ENCODE data around the gene KCTD4. TPM values are rescaled to one million over a fixed set of nuclear protein-coding genes. Genes with fewer than 3 reads are reported as not detected.

The KCTD4 gene
- total RNA-seq, 1 experiment from 2014 or later = not detected

DNA sequence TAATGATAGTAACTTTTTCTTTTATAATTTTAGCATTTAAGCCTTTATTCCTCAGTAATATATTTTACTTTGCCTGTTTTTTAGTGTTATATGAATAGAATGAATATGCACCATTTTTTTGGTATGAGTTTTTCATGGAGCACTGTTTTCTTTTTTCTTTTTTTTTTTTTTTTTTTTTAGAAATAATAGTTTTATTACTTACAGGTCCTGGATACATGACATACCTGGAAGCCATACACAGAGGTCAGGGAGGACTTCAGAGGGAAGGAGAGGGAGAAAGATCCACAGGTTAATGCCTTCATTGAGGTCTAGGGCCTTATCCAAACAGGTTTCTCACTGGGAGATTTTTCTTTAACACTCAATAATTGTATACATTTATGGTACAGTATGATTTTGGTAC lies 26.4 kb downstream of the KCTD4 start:
- Histone ChIP-seq H3K27me3 (no peaks in the 10 kb centered on the region), H3K4me1 (peaks cover 11% of the 10 kb centered on the region), H3K9me3 (replicated peaks) (peaks cover 4% of the 10 kb centered on the region), H3K27ac (no peak overlapping the region), H3K36me3 (peaks cover 7% of the 10 kb centered on the region; the same call in 1 of the 2 replicates), H3K4me3 (no peak overlapping the region)
- no peak for DNase-seq

- Histone ChIP-seq H3K36me3 (0 out of 2 replicates have a peak, but pooled peaks cover 7% of the 10 kb centered on the region), H3K4me1 (no peaks in the 10 kb centered on the region), H3K27ac (no peak overlapping the region), H3K4me3 (no peak overlapping the region), H3K9me3 (replicated peaks) (peaks cover 4% of the 10 kb centered on the region), H3K27me3 (no peaks in the 10 kb centered on the region)
- no peak for DNase-seq
Measured at GRCh38 chr13:45168555-45168930, 32.3 kb downstream of the KCTD4 start.

GRCh38 chr13:45167611-45168554 lies 33.0 kb downstream of the KCTD4 start:
- H3K27me3 ChIP-seq = no peaks in the 10 kb centered on the region
- peaks cover 4% of the 10 kb centered on the region for H3K9me3 ChIP-seq (replicated peaks)
- 0 out of 2 replicates have a peak, but pooled peaks cover 7% of the 10 kb centered on the region for H3K36me3 ChIP-seq
- no peak overlapping the region for H3K27ac ChIP-seq
- no peak for DNase-seq
- H3K4me3 ChIP-seq = no peak overlapping the region
- H3K4me1 ChIP-seq = no peaks in the 10 kb centered on the region

GRCh38 chr13:45166858-45167257 lies 34.0 kb downstream of the KCTD4 start:
- Histone ChIP-seq H3K4me1 (no peaks in the 10 kb centered on the region), H3K36me3 (0 out of 2 replicates have a peak, but pooled peaks cover 7% of the 10 kb centered on the region)

GRCh38 chr13:45162821-45163220 lies 38.0 kb downstream of the KCTD4 start:
- no peaks in the 10 kb centered on the region for H3K4me1 ChIP-seq
- H3K36me3 ChIP-seq = peaks cover 13% of the 10 kb centered on the region
- H3K27ac ChIP-seq = no peak overlapping the region
- H3K27me3 ChIP-seq = no peaks in the 10 kb centered on the region
- H3K9me3 ChIP-seq (replicated peaks) = no peaks in the 10 kb centered on the region
- H3K4me3 ChIP-seq = no peak overlapping the region
- no peak for DNase-seq

More at GRCh38 chr13:45166858-45167257, 34.0 kb downstream of the KCTD4 start:
- DNase-seq = no peak
- Histone ChIP-seq H3K27ac (no peak overlapping the region), H3K9me3 (replicated peaks) (no peaks in the 10 kb centered on the region; the same call in 1 of the 2 replicates), H3K4me3 (no peak overlapping the region), H3K27me3 (no peaks in the 10 kb centered on the region)

- no peak for DNase-seq
- Histone ChIP-seq H3K27ac (no peak overlapping the region), H3K9me3 (replicated peaks) (no peaks in the 10 kb centered on the region), H3K36me3 (peaks cover 13% of the 10 kb centered on the region), H3K4me1 (no peaks in the 10 kb centered on the region), H3K27me3 (no peaks in the 10 kb centered on the region), H3K4me3 (no peak overlapping the region)
Measured at GRCh38 chr13:45162194-45162593, 38.7 kb downstream of the KCTD4 start.

DNA sequence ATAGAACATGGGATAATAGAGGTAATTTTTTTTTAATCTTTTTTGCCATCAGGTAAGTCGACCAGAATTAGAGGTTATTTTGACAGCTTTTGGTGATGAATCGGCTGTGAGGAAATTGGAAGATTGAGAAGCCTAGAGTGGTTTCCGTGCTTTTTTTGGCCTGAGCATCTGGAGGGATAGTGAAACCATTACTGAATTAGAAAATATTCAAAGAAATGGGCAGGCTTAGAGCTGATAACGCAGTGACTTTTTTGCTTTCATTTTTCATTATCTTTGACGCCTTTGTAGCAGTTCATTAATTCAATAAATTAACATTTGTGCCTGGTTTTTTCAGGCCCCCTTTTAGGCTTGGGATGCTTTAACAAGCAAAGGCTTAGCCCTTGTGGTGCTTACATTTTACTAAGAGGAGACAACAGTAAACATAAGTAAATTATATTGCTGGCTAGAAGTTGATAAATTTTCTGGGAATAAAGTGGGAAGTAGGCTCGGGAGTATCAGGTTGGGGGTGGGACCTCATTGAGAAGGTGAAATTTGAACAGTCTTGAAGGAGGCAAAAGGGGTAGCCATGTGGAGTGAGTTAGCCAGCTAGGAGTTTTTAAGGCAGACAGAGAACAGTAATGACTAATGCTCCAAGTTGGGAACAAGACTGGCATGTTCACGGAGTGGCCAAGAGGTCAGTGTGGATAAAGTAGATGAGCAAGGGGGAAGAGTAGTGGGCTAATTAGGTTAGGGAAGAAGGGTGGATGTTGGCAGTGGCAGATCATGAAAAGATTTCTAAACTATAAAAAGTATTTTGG lies 44.1 kb downstream of the KCTD4 start:
- Histone ChIP-seq H3K27ac (no peak overlapping the region), H3K4me3 (no peak overlapping the region), H3K36me3 (peaks cover 21% of the 10 kb centered on the region), H3K4me1 (no peaks in the 10 kb centered on the region), H3K27me3 (no peaks in the 10 kb centered on the region), H3K9me3 (replicated peaks) (no peaks in the 10 kb centered on the region)
- no peak for DNase-seq

DNA sequence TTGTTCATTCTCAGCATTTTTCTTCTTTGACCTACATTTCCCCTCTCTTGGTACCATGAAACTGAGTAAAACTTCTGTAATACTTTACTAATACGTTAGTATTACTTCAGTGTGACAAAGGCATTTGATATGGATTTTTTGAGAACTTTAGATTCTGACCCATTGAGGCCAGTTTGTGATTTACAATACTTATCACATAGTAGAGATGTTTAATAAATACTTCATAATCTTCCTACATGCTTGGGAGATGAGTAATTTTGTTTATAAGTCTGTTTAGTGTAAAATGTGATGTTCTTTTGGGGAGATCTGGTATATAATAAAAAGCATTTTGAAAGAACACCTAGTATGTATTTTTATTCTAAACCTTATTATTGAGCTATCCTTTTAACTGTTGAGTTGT lies 50.9 kb downstream of the KCTD4 start:
- no peak overlapping the region for H3K4me3 ChIP-seq
- DNase-seq = no peak

DNA sequence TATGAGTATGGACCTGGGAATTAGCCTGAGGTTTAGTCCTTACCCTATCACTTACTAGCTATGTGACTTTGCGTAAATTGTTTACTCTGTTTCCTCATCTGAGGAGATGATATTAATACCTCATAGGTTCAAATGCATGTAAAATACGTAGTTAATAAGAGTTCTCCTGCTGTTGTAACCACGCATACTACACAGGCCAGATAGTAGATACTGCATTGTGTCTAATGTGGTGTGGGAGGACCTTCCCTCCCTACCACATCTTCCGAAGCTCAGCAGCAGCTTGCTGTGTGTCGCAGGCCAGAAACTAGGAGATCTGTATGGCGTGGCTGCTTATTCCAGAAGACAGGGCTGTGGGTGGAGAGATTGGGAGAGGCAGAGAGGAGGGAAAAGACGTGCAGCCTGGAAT lies 57.5 kb downstream of the KCTD4 start:
- H3K4me3 ChIP-seq = no peak overlapping the region

More for the DNA sequence above, 50.9 kb downstream of the KCTD4 start:
- Histone ChIP-seq H3K27ac (no peak overlapping the region), H3K36me3 (peaks cover 8% of the 10 kb centered on the region; the same call in 1 of the 2 replicates), H3K9me3 (replicated peaks) (no peaks in the 10 kb centered on the region), H3K4me1 (no peaks in the 10 kb centered on the region), H3K27me3 (no peaks in the 10 kb centered on the region)

More for the DNA sequence above, 57.5 kb downstream of the KCTD4 start:
- Histone ChIP-seq H3K36me3 (peaks cover under 1% of the 10 kb centered on the region; the same call in 1 of the 2 replicates), H3K27me3 (no peaks in the 10 kb centered on the region), H3K27ac (peak overlapping the region; percentile 21), H3K9me3 (replicated peaks) (no peaks in the 10 kb centered on the region), H3K4me1 (peaks cover 4% of the 10 kb centered on the region)
- DNase-seq = peak in 1 of 2 experiments; percentile 6

Other genes with a start within 250 kb of the KCTD4 start
- gene NUFIP1, start 211.6 kb downstream of the KCTD4 start, total RNA-seq (2014; rRNA removed; shearing (Covaris generic)) = 10.2 and 10.8 TPM in 2 replicates
- 25.8 and 31.0 TPM in 2 replicates for gene GPALPP1, start 211.5 kb downstream of the KCTD4 start, total RNA-seq (2014; rRNA removed; shearing (Covaris generic))
- gene GTF2F2, start 80.5 kb downstream of the KCTD4 start, total RNA-seq (2014; rRNA removed; shearing (Covaris generic)) = 25.0 and 28.0 TPM in 2 replicates
- 2,959 and 3,278 TPM in 2 replicates for gene TPT1, start 140.1 kb upstream of the KCTD4 start, total RNA-seq (2014; rRNA removed; shearing (Covaris generic))
- 8.2 and 8.7 TPM in 2 replicates for gene SLC25A30, start 217.3 kb upstream of the KCTD4 start, total RNA-seq (2014; rRNA removed; shearing (Covaris generic))

Data from SJCRH30 (cell line).